ENCODE measurements around the gene ZNF865. TPM values are rescaled to one million over a fixed set of nuclear protein-coding genes. Genes with fewer than 3 reads are reported as not detected.

The ZNF865 gene
- total and polyA plus RNA-seq, 2 of the 4 experiments (the other 2 are of a cell fraction) = under 0.01 to 4.6 TPM

DNA sequence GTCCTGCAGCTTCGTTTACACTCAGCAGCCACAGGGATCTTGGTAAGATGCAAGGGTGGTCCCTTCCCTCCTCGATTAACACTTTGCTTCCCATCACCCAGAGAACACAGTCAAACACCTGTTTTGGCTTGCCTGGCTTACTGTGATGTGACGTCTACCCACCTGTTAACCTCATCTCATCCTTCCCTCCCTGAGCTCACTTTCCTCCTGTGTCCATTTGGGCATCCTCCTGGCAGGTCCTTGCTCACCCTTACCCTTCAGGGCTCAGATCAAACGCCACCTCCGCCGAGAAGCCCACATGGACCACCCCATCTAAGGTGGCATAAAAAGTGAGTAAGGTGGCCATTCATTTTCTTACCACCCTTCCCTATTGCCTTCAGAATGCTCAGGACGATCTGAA is 15.3 kb upstream of the ZNF865 start:
- H2AK9ac ChIP-seq (replicated peaks; ENCODE audit: low read depth, low read length, poor library complexity) = no peak overlapping the region
- H3K9me3 ChIP-seq (ENCODE audit: control insufficient read depth, insufficient read depth, low read length) = no peaks in the 10 kb centered on the region
- H3K18ac ChIP-seq (ENCODE audit: low read depth, low read length) = no peak overlapping the region
- H3K79me1 ChIP-seq (ENCODE audit: low read depth in 1 of 2, low read length in 2 of 2) = no peaks in the 10 kb centered on the region; a peak in 1 of 4 replicates
- DNase-seq = no peak
- no peak overlapping the region for H2BK120ac ChIP-seq (ENCODE audit: low read depth, low read length)
- TF ChIP-seq BHLHE40 (IDR thresholded peaks at IDR 0.05; ENCODE audit: low read depth, low read length) (no peak), RFX5 (IDR thresholded peaks at IDR 0.05; ENCODE audit: low read depth, low read length) (no peak), FOS (IDR thresholded peaks at IDR 0.05; ENCODE audit: low read depth, low read length) (no peak), RCOR1 (IDR thresholded peaks at IDR 0.05; ENCODE audit: insufficient replicate concordance, low read length) (no peak), SMC3 (IDR thresholded peaks at IDR 0.05; ENCODE audit: low read depth, low read length) (no peak), MXI1 (IDR thresholded peaks at IDR 0.05; ENCODE audit: borderline replicate concordance, low read depth, low read length) (no peak), CHD1 (IDR thresholded peaks at IDR 0.05; ENCODE audit: low read depth, low read length) (no peak), POLR2A (IDR thresholded peaks at IDR 0.05; ENCODE audit: low read depth, low read length) (no peak), CEBPB (IDR thresholded peaks at IDR 0.05; ENCODE audit: low read depth, low read length) (no peak)
- TF ChIP-seq, protein P1, sequence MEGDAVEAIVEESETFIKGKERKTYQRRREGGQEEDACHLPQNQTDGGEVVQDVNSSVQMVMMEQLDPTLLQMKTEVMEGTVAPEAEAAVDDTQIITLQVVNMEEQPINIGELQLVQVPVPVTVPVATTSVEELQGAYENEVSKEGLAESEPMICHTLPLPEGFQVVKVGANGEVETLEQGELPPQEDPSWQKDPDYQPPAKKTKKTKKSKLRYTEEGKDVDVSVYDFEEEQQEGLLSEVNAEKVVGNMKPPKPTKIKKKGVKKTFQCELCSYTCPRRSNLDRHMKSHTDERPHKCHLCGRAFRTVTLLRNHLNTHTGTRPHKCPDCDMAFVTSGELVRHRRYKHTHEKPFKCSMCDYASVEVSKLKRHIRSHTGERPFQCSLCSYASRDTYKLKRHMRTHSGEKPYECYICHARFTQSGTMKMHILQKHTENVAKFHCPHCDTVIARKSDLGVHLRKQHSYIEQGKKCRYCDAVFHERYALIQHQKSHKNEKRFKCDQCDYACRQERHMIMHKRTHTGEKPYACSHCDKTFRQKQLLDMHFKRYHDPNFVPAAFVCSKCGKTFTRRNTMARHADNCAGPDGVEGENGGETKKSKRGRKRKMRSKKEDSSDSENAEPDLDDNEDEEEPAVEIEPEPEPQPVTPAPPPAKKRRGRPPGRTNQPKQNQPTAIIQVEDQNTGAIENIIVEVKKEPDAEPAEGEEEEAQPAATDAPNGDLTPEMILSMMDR (conservative IDR thresholded peaks at IDR 0.05; ENCODE audit: low read depth, low read length) = no peak
- no peak overlapping the region for H2BK20ac ChIP-seq (ENCODE audit: low read depth, low read length)
- no peak overlapping the region for H3K27ac ChIP-seq (ENCODE audit: insufficient read depth, low read length)
- POLR2A ChIA-PET (ENCODE audit: unreplicated experiment) = no interaction called here
- H3K4me1 ChIP-seq (ENCODE audit: control insufficient read depth, insufficient read depth, low read length) = peaks cover 10% of the 10 kb centered on the region
- CTCF ChIA-PET = no interaction called here
- no TSS peak for BruUV-seq (replicated peaks)
- H3K4ac ChIP-seq (ENCODE audit: low read depth, low read length) = no peak overlapping the region
- no peak overlapping the region for H4K5ac ChIP-seq (ENCODE audit: low read depth, low read length)
- H3K23ac ChIP-seq (ENCODE audit: low read depth, low read length) = no peak overlapping the region
- no peak overlapping the region for H3K14ac ChIP-seq (replicated peaks; ENCODE audit: low read depth, low read length)
- in situ Hi-C loops (cut with MboI; ENCODE audit: low sequenced_read_pairs) = no loop called here
- H3K56ac ChIP-seq (ENCODE audit: extremely low read depth, insufficient read depth, low read length) = no peak overlapping the region
- H2AFZ ChIP-seq (replicated peaks; ENCODE audit: low read length, poor library complexity) = no peak overlapping the region
- no peak overlapping the region for H3K9ac ChIP-seq (ENCODE audit: low read depth, low read length)
- H4K20me1 ChIP-seq (ENCODE audit: insufficient read depth, low read length) = no peaks in the 10 kb centered on the region
- no peak overlapping the region for H4K8ac ChIP-seq (ENCODE audit: low read depth in 2 of 2, low read length in 2 of 2)
- WGBS, 2 experiments (ENCODE audit: extremely low coverage in 2 of 2, insufficient read length in 1 of 2) = 55% methylated on average over 2 of the region's 7 CpGs; no CpG with 5 or more reads in 1 of the 2 experiments
- no peak overlapping the region for H2AK5ac ChIP-seq (ENCODE audit: low read depth, low read length)
- peaks cover 25% of the 10 kb centered on the region for H3K36me3 ChIP-seq (ENCODE audit: control insufficient read depth, insufficient read depth, low read length)
- no peak overlapping the region for H3K4me2 ChIP-seq (ENCODE audit: low read depth, low read length)
- dilution Hi-C loops (cut with HindIII; ENCODE audit: low sequenced_read_pairs, unreplicated experiment) = no loop called here
- intact Hi-C loops (cut with micrococcal nuclease) = no loop called here
- no peaks in the 10 kb centered on the region for H3K27me3 ChIP-seq (ENCODE audit: control insufficient read depth, insufficient read depth, low read length)
- no peak for ATAC-seq (ENCODE audit: low read depth)
- H2BK15ac ChIP-seq (ENCODE audit: low read depth, low read length) = no peak overlapping the region
- H4K91ac ChIP-seq (ENCODE audit: insufficient read depth, low read depth, low read length) = no peak overlapping the region
- H3K4me3 ChIP-seq (ENCODE audit: insufficient read depth, low read depth, low read length) = no peak overlapping the region
- H3K9me1 ChIP-seq (ENCODE audit: insufficient read depth, low read length) = peaks cover 3% of the 10 kb centered on the region
- H2BK5ac ChIP-seq (ENCODE audit: low read depth, low read length, poor library complexity, severe bottlenecking) = no peak overlapping the region

Data from IMR-90 (cell line).